Stimulated activated naive CD8-positive, alpha-beta T cell treated with anti-CD3 and anti-CD28 coated beads, Interleukin-15, Interleukin-2, amounts not matched to agents 100 U/mL and 50 U/mL, for 24 hours (primary cell): ENCODE measurements around the gene KIF3B.
"Not testable (repeated sequence)": the region's sequence is repeated elsewhere in the genome, so short reads cannot be mapped to it uniquely, and the experiment has no call there.

Experiments used
- ATAC-seq: fragments of 150-1000 bp; cut with Tn5 transposase; one replicate; pipeline ENCODE4 v1.10.0; 2021
- DNase-seq: peaks from one replicate; pipeline ENCODE4 v3.0.0; 2021

Gene KIF3B

GRCh38 chr20:32277361-32278198 lies at the start of gene KIF3B:
TSS of gene KIF3B (plus strand) at chr20:32277651. CDS start at chr20:32309778, 32,127 bp downstream.
- DNase-seq (peak; percentile 89), ATAC-seq (peak; percentile 87)

DNA sequence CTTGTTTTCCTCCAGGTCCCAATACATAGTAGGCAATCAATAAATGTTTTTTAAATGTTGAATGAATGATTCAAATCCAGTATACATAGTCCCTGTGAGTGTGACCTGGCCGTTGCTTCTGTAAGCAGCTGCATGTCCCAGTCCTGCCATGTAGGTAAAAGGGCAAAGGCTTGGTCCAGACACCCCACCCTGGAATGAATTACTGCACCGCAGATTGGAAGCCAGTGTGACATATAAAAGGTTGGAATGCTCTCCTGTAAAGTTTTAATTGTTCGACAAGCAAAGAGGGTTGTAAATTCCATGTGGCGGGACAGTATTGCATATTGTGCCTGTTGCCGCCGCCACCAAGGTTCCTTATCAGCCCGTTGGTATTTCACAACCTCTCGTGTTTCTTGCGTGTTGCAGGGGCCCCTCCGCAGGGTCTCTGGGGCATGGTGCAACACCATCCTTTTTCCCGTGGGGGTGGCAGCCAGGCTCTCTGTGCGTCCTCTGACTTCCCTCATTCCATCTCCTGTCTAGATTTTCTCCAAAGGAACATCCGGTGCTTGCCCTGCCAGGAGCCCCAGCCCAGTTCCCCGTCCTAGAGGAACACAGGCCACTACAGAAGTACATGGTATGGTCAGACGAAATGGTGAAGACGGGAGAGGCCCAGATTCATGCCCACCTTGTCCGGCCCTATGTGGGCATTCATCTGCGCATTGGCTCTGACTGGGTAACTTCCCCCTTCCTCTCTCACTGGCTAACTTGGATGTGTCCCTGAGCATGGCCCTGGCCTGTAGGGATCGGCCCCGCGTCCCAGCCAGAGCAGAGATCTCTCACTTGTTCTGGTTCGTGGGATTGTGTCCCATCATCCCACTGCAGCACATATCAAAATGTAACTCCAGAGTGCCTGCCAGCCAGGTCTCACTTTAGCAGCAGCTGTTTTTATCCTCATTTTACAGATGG lies 49.4 kb upstream of the KIF3B start:
- DNase-seq = no peak
- ATAC-seq = no peak

GRCh38 chr20:32229251-32229747 lies 48.2 kb upstream of the KIF3B start:
- no peak for DNase-seq

DNA sequence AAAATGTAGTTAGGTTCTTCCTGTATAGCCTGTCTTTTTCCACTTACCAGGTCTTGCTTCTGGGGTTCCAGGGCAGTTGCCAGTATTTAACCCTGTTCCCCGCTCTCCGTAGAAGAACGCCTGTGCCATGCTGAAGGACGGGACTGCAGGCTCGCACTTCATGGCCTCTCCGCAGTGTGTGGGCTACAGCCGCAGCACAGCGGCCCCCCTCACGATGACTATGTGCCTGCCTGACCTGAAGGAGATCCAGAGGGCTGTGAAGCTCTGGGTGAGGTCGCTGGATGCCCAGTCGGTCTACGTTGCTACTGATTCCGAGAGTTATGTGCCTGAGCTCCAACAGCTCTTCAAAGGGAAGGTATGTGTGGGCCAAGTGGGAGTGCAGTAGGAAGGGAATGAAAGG lies 46.7 kb upstream of the KIF3B start:
- ATAC-seq (no peak), DNase-seq (no peak)

More at GRCh38 chr20:32229251-32229747, 48.2 kb upstream of the KIF3B start:
- ATAC-seq = no peak

GRCh38 chr20:32231245-32231644 lies 46.2 kb upstream of the KIF3B start:
- no peak for ATAC-seq
- DNase-seq = no peak

DNA sequence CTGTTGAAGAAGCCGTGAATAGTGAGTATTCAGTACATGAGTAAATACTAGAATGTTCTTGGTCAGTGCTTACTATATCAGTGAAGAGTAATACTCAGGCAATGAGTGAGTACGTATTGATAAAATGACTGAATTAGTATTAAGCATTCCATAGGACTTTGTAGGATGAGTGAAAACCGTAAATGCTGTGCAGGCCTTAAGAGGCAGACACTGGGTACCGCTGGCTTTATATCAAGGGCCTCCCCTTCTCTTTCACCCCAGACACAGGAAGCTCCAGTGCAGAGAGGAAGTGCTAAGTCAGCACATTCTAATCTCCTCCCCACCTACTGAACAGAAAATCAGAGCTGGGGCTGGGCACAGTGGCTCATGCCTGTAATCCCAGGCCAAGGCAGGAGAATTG lies 45.6 kb upstream of the KIF3B start:
- DNase-seq = peak; percentile 46
- ATAC-seq = peak; percentile 81

GRCh38 chr20:32232326-32232886 lies 45.0 kb upstream of the KIF3B start:
- no peak for DNase-seq
- peak; percentile 84 for ATAC-seq

- ATAC-seq (no peak), DNase-seq (no peak)
Observed at GRCh38 chr20:32233286-32233685, 44.2 kb upstream of the KIF3B start.

GRCh38 chr20:32234135-32234808 lies 43.2 kb upstream of the KIF3B start:
- ATAC-seq (no peak), DNase-seq (no peak)

- no peak for DNase-seq
- ATAC-seq = no peak
Observed at GRCh38 chr20:32235331-32236047, 42.0 kb upstream of the KIF3B start.

GRCh38 chr20:32236048-32236533 lies 41.4 kb upstream of the KIF3B start:
- ATAC-seq = no peak
- no peak for DNase-seq

DNA sequence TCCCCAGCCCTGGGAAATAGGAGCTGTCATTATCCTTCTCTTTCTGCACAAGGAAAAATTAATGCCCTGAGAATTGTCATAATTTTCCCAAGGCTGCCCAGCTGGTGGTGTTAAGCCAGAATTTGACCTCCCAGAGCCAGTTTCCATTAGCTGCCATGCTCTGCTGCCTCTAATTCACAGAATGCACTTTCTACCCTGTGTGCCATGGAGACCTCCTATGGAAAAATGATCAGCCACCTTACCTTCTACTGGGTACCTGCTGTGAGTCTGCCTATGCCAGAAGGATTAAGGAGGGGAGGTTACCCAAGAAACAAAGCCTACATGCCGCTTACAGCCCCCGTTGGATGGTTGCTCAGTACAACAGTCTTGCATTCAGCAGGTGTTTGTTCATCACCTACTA lies 40.6 kb upstream of the KIF3B start:
- no peak for DNase-seq
- no peak for ATAC-seq

- DNase-seq (no peak), ATAC-seq (no peak)
Observed at GRCh38 chr20:32237419-32237818, 40.0 kb upstream of the KIF3B start.

GRCh38 chr20:32238483-32239425 lies 38.7 kb upstream of the KIF3B start:
- no peak for ATAC-seq
- DNase-seq = no peak

DNA sequence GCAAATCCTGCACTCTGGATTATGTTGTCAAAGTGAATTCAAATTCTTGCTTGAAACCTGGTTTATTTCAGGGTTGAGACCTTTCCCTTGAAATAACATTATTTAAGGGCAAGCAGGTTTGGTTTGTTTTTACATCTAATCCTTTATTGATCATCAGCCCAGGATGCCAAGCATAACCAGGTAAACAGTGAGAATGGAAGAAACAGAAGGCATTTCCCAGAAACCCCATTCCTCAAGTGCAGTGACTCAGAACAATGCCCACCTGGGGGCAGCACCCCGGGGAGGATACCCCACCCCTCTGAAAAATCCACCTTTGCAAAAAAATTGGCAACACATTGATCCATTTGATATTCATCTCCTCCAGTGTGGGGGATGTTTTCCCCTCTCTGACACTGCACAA lies 37.2 kb upstream of the KIF3B start:
- no peak for DNase-seq
- ATAC-seq = no peak

DNA sequence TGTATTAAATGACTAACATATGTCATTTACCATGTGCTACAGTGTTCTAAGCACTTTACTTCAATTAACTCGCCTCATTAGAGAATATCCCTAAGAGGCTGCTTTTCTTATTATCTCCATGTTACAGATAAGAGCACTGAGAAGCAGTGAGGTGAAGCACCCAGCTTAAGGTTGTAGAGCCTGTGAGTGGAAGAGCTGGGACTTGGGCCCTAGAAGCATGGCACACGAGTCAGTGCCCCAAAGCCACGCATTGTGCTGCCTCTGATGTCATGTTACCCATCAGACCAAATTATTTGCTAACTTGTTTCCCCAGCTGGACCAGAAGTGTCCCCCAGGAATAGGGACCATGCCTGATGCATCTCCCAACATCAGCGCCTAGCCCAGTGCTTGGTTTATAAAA lies 35.6 kb upstream of the KIF3B start:
- DNase-seq (no peak), ATAC-seq (no peak)

- ATAC-seq (no peak), DNase-seq (no peak)
Observed at GRCh38 chr20:32244150-32244823, 33.2 kb upstream of the KIF3B start.

GRCh38 chr20:32244959-32245358 lies 32.5 kb upstream of the KIF3B start:
- no peak for DNase-seq

DNA sequence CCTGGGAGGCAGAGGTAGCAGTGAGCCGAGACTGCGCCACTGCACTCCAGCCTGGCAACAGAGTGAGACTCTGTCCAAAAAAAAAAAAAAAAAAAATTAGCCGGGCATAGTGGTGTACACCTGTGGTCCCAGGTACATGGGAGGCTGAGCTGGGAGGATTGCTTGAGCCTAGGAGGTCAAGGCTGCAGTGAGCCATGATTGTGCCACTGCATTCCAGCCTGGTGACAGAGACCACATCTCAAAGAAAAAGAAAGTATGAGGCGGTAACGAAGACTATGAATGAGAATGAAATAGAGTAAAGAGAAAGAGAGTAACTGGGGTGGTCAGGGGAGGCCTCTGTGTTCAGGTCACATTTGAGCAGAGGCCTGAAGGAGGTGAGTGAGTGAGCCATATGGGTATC lies 31.2 kb upstream of the KIF3B start:
- not testable (repeated sequence) for DNase-seq, ATAC-seq

More at GRCh38 chr20:32244959-32245358, 32.5 kb upstream of the KIF3B start:
- no peak for ATAC-seq
